NCI-H146 (cell line): ENCODE results near the gene ASB16.
"Not testable (repeated sequence)": the region's sequence is repeated elsewhere in the genome, so short reads cannot be mapped to it uniquely, and the experiment has no call there.

Source experiments
- DNase-seq: peaks from one replicate; lab custom pipeline; 2025; lab: John Stamatoyannopoulos, UW

Gene ASB16, protein sequence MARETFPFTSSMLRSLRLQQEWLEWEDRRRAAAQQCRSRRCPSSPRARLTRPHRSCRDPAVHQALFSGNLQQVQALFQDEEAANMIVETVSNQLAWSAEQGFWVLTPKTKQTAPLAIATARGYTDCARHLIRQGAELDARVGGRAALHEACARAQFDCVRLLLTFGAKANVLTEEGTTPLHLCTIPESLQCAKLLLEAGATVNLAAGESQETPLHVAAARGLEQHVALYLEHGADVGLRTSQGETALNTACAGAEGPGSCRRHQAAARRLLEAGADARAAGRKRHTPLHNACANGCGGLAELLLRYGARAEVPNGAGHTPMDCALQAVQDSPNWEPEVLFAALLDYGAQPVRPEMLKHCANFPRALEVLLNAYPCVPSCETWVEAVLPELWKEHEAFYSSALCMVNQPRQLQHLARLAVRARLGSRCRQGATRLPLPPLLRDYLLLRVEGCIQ

DNA sequence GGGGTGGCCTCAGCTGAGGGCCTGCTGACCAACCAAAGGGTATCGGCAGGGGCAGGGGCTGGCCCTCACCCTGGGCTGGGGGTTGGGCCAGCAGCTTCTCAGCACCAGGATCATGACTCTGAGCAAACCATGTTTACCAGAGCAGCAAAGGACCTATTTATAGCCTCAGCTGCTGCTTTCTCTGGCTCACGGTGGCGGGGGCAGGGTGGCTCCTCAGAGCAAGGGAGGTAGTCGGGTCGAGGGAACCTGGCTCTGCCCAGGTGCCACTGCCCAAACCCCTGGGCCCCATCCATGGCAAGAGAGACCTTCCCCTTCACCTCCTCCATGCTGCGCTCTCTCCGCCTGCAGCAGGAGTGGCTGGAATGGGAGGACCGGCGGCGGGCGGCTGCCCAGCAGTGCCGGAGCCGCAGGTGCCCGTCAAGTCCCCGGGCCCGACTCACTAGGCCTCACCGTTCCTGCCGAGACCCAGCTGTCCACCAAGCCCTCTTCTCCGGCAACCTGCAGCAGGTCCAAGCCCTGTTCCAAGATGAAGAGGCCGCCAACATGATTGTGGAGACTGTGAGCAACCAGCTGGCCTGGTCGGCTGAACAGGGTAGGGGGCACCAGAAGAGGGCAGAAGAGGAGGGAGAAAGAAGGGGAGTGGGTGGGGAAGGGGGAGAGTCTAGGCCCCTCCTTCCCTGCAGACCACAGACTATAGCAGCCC lies at the start of gene ASB16:
TSS of gene ASB16 (plus strand) at position 206 of the 703 bp plus-strand sequence. CDS start at position 292, 86 bp downstream.
- DNase-seq, result peak; percentile 66

DNA sequence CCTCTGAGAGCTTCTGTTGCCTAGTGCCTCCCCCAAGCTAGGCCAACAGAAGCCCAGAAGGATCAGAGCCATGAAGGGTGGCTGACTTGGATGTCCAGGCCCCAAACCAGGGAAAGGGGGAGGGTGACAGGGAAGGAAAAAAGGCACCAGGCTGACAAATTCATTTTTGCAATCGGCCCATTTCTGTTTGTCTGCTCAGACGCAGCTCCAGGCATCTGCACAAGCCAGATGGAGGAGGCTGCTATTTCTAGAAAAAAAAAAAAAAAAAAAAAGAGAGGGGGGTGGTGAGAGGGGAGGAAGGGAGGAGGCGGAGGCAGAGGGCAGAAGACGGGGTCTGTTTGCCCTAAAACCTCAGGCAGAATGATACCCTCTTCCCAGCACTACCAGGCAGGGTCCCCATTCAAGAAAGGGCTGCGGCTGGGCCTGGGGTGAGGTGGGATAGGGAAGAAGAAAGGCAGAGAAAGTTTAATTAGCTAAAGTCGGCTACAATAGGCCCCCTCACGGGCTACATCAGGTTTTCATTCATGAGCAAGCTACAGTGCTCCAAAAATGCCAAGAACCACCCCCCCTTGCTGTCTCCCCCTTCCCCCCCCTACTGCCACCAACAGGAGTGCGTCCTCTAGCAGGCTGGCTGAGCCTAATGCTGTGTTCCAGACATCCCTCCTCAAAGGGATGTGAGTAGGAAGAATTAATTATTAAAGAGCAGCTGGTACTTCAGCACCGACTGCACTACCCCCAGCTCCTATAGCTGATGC lies 49.5 kb upstream of the ASB16 start:
- DNase-seq, result no peak

DNA sequence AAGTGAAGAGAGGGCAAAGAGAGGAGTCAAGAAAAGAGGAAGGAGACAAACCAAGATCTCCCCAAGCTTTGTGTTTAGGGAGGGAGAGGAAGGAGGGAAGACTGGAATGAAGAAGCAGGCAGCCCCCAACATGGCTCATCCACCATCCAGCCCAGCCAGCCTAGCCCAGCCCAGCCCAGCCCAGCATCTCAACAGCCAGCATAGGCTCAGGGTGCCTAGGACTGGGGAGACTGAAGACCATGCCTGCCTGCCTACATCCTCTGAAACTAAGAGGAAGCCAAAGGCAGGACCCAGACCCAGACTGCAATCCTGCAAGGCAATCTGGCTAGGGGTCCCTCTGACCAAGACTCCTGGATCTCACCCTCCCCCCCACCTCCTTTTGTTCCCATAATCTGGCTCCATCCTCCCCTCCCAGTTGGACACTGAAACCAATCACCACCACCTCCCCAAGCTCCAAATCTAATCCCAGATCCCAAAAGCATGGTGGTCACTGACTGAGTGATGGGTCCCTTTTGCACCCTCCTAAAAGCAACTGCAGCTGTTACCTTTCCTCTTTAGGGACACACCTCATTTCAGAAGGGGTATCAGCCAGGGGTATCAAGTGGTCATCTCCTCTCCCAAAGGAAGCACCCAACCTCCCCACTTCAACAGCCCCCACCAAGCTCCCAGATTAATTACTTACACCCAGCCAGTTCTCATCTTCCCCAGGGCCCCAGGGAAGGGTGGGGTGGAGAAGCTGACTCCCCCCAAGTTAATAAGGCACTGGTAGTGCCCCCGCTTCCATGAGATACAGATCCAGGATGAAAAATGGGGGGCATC lies 48.3 kb upstream of the ASB16 start:
- no peak for DNase-seq

DNA sequence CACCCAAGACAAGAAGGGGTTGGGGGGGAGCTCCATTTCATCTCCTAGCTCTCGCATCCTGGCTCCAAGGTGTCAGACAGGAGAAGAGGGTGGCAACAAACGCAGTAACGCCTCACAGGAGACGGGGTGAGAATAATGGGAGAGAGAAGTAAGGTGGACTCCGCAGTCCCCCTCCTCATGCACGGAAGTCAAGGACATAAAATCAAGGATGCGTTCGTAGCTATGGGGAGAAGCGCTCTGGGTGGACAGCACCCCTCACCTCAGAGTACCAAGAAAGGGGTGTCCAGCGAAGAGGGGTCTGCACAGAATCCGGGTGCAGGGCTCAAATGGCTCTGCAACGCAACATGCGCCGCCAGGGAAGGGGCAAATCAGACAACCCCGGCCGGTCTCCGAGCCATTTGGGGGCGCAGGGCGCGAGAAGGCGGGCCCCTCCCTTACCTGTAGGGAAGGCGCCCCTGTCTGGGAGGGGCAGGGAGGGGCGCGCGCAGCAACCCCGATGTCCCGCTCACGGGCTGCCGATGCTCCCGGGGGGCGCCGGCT lies 47.6 kb upstream of the ASB16 start:
- no peak for DNase-seq

DNA sequence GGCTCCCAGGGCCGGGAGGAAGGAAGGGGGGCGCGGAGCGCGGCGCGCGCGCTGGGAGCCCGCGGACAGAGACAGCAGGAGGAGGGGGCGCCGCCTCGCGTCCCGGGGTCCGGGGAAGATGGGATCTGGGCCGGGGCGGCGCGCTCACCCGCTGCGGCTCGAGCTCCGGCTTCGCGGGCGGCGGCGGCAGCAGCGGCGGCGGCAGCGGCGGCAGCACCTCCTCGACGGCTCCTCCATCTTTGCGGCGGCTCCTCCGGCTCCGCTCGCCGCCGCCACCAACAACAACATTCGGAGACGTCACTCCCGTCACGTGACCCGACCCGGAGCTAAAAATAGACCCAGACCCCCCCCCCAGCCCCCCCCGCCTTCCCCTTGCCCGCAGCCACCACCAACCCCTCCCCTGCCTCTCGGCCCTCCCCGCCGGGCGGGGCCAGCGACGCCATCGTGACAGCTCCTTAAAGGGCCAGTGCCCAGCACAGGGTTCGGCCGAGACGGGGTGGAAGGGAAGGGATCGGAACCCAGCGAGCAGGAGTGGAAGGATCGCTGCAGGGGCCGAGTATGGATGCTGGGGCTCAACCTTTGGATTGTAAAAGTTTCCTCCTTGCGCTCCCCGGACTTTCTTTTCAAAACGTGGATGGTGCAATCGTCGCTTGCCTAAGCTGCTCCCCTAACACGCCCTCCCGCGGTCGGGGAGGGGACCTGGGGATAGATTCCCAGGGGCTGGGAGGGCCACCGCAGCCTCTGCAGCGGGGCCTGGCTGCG lies 47.0 kb upstream of the ASB16 start, which contains the start of gene HDAC5:
TSS of gene HDAC5 (minus strand) at position 286 of the 762 bp plus-strand sequence. CDS start 6,126 bp downstream, outside the sequence.
- DNase-seq, result peak; percentile 92

DNA sequence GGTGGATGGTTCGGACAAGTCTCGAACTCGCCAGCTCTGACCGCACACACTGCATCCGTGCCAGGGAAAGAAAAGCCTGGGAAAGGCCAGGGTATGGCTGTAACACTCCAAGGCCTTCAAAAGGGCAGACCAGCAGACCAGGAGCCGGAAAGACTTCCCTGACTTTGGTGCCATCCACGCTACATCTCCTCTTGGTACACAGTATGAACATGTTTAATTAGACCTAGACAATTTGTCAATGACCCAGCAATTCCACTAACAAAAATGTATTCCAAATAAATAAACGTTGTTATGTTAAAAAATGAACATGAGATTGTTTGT lies 46.4 kb upstream of the ASB16 start:
- DNase-seq, result no peak

DNA sequence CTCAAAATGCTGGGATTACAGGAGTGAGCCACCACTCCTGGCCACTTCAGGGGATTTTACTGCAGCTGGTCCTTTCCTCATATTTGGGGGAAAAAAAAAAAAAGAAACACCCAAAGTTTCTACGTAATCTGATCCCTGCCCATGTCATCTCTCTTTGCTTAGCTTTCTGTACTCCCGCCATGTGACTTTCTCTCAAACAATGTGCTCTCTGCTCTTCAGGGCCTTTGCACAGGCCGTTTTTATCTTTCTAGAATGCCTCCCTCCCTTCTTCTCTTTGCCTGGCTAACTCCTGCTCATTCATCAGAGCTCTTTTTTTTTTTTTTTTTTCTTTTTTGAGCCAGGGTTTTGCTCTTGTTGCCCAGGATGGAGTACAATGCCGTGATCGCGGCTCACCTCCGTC lies 42.1 kb upstream of the ASB16 start:
- no peak for DNase-seq

DNA sequence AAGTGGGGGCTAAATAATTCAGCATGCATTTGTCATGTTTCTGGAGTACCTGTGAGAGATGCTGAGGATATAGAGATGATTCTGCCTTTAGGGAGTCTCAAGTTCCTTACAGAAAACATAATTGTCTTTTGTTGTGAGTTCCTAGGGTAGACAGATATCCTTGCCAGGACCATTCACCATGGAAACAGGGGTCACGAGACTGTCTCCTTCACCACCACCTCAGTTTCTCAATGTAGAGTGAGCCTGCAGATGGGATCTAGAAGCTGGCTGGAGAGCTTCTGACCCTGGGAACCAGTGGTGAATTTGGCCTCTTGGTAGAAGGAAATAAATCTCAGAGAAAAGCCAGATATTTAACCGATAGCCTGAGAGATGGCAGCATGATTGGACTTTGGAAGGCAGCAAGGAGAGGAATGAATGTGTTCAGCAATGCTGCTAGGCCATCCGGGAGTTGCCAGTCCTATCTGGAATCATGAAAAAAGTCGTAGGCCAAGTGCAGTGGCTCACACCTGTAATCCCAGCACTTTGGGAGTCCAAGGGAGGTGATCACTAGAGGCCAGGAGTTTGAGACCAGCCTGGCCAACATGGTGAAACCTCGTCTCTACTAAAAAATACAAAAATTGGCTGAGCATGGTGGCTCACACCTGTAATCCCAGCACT lies 39.7 kb upstream of the ASB16 start:
- no peak for DNase-seq

DNA sequence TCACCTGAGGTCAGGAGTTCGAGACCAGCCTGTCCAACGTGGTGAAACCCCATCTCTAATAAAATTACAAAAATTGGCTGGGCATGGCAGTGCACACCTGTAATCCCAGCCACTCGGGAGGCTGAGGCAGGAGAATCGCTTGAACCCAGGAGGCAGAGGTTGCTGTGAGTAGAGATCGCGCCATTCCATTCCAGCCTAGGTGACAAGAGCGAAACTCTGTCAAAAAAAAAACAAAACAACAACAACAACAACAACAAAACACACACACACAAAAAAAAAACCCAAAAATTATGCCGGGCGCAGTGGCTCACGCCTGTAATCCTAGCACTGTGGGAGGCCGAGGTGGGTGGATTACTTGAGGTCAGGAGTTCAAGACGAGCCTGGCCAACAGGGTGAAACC lies 39.1 kb upstream of the ASB16 start:
- not testable (repeated sequence) for DNase-seq

DNA sequence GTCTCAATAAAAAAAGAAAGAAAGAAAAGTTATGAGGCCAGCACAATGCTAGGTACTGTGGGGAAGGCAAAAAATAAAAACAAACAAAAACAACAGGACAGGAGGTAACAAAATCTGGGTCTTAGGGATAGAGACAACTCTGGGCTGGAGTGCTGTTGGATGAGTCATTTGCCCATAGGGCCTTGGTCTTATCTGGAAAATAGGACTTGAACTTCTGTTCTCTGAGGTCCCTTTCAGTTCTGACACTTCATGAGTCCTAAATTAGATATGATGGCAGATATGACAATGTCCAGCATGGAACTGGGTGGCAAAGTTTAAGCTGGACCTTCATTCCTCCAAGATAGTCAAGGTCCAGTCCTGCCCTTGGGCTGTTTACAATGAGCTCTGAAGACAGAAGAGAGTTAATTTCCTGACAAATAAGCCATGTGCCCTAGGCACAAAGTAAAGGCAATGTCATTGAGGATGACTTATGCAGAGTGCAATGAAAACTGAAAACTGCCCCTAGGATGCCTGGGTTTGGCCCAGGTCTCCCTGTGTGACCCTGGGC lies 38.2 kb upstream of the ASB16 start:
- DNase-seq, result no peak

DNA sequence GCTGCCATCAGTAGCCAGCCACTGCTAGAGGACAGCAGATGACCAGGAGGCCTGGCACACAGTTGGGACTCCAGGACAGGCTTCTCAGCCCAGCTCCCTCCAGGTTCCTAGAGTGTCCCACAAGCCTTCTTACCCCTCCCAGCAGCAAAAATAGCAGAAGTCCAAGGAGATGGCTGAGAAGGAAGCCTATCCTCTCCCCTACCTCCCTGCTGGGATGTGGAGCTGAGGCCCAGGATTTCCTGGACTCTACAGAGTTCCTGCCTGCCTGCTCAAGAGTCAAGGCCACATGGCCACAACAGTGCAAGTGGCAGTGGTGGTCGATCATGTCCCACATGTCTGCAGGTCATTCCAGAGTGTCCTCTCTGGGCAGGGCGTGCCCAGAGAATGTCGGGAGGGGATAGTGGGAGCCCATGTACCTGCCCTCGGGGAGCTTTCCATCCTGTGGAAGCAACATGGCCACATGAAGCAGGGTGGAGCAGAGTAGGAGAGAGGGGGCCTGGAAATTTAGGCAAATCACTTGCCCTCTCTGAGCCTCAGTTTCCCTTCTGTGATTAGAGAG lies 36.5 kb upstream of the ASB16 start:
- DNase-seq, result no peak

DNA sequence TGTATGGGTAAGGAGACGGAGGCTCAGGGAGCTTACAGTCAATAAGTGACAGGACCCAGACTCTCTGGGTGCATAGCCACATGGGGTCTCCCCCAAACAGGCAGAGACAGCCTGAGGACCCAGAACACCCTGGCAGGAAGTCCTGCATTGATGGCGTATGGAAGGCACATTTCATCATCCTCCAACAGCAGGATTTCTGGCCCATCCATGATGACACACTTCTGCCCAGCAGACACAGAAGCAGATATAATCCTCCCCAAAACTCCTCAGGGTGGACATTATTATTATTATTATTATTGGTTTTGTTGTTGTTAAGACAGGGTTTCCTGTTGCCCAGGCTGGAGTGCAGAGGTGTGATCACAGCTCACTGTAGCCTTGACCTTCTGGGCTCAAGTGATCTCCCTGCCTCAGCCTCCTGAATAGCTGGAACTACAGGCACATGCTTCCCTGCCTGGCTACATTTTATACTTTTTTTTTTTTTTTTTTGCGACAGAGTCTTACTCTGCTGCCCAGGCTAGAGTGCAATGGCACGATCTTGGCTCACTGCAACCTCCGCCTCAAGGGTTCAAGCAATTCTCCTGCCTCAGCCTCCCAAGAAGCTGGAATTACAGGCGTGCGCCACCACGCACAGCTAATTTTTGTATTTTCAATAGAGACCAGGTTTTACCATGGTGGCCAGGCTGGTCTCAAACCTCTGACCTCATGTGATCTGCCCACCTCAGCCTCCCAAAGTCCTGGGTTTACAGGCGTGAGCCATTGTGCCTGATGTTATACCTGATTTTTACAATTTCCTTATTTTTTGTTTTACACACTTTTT lies 35.5 kb upstream of the ASB16 start:
- DNase-seq, result no peak

DNA sequence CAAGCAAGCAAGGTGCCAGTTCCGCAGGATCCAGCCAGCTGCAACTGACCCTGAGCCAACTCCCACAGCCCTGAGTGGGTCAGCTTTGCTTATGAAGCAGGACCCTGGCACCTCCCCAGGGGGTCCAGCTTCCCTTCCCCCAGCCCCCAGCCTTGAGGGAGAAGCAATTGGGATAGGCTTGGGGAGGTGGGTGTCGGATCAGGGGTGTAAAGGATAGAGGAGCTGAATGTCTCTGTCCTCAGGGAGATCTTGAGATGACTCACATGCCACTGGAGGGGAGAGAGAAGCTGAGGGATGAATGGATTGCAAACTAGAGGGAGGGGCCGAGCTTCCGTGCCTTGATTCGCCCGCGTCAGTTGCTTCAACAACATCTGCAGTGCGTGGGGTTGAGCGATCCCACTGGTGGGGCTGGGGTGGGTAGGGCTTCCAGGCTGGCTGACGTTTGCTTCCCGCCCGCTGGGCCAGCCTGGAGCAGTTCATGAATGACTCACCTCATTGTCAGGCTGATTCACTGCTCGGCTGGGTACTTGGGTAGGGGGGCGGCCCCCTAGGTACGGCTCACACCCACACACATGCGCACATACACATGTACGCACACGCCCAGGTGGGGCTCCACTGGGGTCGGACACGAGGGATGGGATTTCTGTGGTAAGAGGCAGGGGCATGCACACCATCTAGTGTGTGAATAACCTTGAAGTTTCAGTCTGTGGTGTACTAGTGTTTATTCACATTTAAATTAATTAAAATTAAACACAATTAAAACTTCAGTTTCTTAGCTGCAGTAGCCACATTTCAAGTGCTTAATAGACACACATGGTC lies 32.4 kb upstream of the ASB16 start:
- peak; percentile 92 for DNase-seq

DNA sequence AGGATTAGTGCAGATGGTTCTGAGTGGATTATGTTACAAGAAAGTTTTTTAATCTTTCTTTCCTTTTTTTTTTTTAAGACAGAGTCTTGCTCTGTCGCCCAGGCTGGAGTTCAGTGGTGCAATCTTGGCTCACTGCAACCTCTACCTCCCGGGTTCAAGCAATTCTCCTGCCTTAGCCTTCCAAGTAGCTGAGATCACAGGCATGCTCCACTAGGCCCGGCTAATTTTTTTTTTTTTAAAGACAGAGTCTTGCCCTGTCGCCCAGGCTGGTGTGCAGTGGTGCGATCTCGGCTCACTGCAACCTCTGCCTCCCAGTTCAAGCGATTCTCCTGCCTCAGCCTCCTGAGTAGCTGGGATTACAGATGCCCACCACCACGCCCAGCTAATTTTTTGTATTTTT lies 26.6 kb upstream of the ASB16 start:
- not testable (repeated sequence) for DNase-seq

DNA sequence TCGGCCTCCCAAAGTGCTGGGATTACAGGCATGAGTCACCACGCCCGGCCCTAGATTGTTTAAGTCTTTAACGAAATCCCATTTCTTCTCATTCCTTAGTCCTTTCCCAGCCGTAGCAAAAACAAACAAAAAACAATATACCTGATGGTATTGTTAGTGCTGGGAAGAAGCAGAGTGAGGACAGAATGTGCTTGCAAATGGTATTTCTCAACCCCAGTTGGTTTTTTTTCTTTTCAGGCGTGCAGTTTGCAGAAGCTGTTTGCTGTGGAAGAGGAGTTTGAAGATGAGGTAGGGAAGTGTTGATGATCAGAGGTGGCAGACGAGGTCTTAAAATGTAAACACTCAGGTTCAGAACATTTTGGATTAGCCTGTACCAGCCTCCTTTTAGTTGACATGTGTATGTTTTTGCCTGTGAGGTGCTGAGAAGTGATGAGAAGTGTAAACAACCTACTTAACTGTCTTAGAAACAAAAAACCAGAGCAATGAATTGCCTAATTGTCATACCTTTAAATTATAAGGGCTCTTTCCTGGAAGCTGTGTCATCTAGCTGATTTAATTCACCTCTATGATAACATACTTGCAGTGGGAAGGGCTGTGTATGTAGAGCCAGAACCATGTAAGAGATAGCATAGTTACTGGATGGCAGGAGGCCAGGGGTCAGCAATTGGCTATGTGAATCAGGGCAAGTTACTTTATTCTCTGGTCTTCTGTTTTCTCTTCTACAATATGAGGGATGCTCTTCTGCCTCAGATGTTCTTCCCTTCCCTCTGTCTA lies 25.4 kb upstream of the ASB16 start:
- no peak for DNase-seq

DNA sequence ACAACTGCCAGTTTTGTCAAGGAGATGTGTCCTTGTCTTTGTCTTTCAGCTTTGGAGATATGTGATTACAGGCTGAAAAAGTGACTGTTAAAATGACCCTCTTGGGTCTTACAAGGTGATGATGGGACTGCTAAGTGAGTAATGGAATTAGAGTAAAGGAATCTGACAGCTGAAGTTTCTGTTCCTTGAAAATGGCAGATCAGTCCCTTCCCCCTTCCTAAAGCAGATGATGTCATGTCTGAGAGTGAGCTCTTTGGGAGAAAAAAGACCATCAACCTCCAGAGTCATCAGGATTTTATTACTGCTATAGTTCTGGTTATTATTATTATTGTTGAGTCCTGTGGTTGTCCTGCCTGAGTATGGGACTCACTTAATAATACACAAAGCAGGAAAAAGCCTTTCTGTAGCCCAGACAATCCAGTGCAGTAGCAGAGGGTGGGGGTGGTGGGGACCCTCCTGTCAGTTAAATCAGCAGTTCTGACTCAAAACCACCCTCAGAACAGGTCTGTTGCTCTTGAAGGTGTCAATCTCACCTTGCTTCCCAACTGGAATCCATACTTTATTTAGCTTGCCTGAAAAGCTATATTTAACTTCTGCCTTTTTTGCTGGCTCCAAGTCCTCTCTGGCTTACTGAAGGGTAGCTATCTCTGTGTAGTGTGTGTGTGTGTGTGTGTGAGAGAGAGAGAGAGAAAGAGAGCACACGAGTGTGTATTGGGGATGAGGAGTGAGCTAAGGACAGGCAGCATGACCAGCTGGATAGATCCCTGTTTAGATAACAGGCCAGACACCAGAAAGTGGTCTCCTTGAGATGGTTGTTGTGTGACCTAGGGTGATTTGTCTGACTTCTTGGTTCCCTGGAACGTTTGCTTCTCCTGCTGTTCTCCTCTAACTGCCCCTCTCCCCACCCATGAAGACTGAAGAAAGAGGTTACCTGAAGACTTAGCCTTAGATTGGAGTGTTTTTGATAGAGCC lies 23.8 kb upstream of the ASB16 start:
- DNase-seq, result no peak
